Mesothelial cell of epicardium (in vitro differentiated cells): ENCODE measurements around the gene PYCARD. TPM values are rescaled to one million over a fixed set of nuclear protein-coding genes. Genes with fewer than 3 reads are reported as not detected.
A peak's percentile ranks its signal among the peaks of the same experiment; 100 is the strongest.

Experiments
- DNase-seq, 2 experiments: peaks; one replicate each; pipeline ENCODE4 v3.0.0; 2021; ENCODE audit warnings: low spot score in 2 of 2; ENCODE audit not compliant: unreplicated experiment in 2 of 2
- H3K27ac Mint-ChIP-seq: 2 replicates; pipeline ENCODE4 v1.8.0; 2021; ENCODE audit warnings: mixed read lengths
- H3K27me3 Mint-ChIP-seq: 2 replicates; pipeline ENCODE4 v1.8.0; 2021; ENCODE audit warnings: low read depth, mixed read lengths
- H3K36me3 Mint-ChIP-seq: 2 replicates; pipeline ENCODE4 v1.8.0; 2021; ENCODE audit warnings: mixed read lengths
- H3K4me1 Mint-ChIP-seq: 2 replicates; pipeline ENCODE4 v1.8.0; 2021; ENCODE audit warnings: mixed read lengths
- H3K4me3 Mint-ChIP-seq: 2 replicates; pipeline ENCODE4 v1.8.0; 2021; ENCODE audit warnings: mild to moderate bottlenecking, moderate library complexity, mixed read lengths
- H3K9me3 Mint-ChIP-seq: 2 replicates; pipeline ENCODE4 v1.8.0; 2021; ENCODE audit warnings: mixed read lengths
- total RNA-seq: library from RNA; stranded (reverse); gene quantifications from 3 replicates; pipeline ENCODE4 v1.2.1, GENCODE V29; 2021
- TF ChIP-seq, protein P1 (sequence below): fragments of 200-600 bp; sonication (generic); IDR thresholded peaks from one replicate; pipeline ENCODE4 v1.5.0; 2021; ENCODE audit warnings: antibody characterized with exemption; ENCODE audit not compliant: unreplicated experiment

PYCARD gene
- total RNA-seq, 1 donor from 2014 or later: 6.5 TPM

DNA sequence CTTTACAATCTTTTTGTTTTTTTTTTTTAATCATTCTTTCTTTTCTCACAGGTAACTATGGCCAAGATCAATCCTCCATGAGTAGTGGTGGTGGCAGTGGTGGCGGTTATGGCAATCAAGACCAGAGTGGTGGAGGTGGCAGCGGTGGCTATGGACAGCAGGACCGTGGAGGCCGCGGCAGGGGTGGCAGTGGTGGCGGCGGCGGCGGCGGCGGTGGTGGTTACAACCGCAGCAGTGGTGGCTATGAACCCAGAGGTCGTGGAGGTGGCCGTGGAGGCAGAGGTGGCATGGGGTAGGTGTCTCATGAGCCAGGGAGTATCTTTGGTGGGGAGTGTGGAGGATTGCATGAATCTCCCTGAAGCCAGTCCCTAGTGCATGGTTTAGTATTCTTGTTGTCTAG is 17.7 kb downstream of the PYCARD start:
- DNase-seq: no peak
- H3K27me3 Mint-ChIP-seq: no peaks in the 10 kb centered on the region
- TF ChIP-seq, protein P1, sequence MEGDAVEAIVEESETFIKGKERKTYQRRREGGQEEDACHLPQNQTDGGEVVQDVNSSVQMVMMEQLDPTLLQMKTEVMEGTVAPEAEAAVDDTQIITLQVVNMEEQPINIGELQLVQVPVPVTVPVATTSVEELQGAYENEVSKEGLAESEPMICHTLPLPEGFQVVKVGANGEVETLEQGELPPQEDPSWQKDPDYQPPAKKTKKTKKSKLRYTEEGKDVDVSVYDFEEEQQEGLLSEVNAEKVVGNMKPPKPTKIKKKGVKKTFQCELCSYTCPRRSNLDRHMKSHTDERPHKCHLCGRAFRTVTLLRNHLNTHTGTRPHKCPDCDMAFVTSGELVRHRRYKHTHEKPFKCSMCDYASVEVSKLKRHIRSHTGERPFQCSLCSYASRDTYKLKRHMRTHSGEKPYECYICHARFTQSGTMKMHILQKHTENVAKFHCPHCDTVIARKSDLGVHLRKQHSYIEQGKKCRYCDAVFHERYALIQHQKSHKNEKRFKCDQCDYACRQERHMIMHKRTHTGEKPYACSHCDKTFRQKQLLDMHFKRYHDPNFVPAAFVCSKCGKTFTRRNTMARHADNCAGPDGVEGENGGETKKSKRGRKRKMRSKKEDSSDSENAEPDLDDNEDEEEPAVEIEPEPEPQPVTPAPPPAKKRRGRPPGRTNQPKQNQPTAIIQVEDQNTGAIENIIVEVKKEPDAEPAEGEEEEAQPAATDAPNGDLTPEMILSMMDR: no peak
- no peak overlapping the region for H3K4me3 Mint-ChIP-seq
- peaks cover 47% of the 10 kb centered on the region for H3K36me3 Mint-ChIP-seq
- H3K27ac Mint-ChIP-seq: peak overlapping the region; percentile 54
- H3K4me1 Mint-ChIP-seq: peaks cover 31% of the 10 kb centered on the region
- H3K9me3 Mint-ChIP-seq: no peaks in the 10 kb centered on the region

DNA sequence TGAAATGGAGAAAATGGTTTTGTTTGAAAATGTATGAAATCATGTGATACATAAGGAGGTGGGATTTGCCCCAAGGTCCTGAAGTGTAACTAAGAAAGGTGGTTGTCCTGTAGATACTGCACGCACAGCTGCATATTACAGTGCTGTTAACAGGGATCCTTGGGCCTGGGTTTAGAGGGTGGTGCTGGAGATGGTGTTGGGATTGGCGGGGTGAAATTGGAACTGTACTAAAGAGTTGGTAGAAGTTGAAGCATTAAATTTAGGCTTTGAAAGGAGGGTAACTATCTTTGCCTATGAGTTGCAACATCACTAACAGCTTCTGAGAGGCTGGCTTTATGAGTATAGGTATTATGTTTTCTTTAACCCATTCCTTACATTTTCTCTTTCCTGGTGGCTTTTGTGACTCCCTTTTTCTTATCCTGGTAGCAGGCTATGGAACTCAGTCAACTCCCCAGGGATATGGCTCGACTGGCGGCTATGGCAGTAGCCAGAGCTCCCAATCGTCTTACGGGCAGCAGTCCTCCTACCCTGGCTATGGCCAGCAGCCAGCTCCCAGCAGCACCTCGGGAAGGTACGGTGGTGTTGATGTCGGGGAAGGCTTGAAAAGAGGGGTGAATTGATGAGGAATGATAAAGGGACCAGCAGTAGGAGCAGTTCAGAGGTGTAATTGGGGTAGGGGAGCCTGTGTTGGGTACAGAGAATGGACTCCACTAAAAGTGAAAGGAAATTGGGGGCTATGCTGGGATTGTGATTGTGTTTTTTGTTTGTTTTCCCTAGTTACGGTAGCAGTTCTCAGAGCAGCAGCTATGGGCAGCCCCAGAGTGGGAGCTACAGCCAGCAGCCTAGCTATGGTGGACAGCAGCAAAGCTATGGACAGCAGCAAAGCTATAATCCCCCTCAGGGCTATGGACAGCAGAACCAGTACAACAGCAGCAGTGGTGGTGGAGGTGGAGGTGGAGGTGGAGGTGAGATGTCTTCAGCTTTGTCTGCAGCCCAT is 18.8 kb downstream of the PYCARD start:
- H3K9me3 Mint-ChIP-seq: no peaks in the 10 kb centered on the region

DNA sequence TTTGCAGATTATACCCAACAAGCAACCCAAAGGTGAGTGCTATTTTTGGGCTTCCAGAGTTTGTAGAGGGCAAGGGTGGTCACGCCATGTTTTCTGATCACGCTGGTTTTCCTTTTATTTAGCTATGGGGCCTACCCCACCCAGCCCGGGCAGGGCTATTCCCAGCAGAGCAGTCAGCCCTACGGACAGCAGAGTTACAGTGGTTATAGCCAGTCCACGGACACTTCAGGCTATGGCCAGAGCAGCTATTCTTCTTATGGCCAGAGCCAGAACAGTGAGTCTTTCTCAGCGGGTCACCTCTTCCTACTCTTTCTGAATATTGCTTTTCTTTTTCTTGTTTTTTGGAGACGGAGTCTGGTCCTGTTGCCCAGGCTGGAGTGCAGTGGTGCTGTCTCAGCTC is 20.2 kb downstream of the PYCARD start:
- Mint-ChIP-seq H3K27me3 (no peaks in the 10 kb centered on the region), H3K4me3 (peak overlapping the region; percentile 94), H3K4me1 (peaks cover 35% of the 10 kb centered on the region), H3K27ac (peak overlapping the region; percentile 47), H3K36me3 (peaks cover 29% of the 10 kb centered on the region), H3K9me3 (no peaks in the 10 kb centered on the region)
- TF ChIP-seq, protein P1: no peak
- DNase-seq: no peak

More for the DNA sequence above, 18.8 kb downstream of the PYCARD start:
- Mint-ChIP-seq H3K4me3 (peak overlapping the region; percentile 94), H3K27ac (peak overlapping the region; percentile 42), H3K27me3 (no peaks in the 10 kb centered on the region), H3K4me1 (peaks cover 35% of the 10 kb centered on the region), H3K36me3 (peaks cover 37% of the 10 kb centered on the region)
- no peak for DNase-seq
- TF ChIP-seq, protein P1: no peak

DNA sequence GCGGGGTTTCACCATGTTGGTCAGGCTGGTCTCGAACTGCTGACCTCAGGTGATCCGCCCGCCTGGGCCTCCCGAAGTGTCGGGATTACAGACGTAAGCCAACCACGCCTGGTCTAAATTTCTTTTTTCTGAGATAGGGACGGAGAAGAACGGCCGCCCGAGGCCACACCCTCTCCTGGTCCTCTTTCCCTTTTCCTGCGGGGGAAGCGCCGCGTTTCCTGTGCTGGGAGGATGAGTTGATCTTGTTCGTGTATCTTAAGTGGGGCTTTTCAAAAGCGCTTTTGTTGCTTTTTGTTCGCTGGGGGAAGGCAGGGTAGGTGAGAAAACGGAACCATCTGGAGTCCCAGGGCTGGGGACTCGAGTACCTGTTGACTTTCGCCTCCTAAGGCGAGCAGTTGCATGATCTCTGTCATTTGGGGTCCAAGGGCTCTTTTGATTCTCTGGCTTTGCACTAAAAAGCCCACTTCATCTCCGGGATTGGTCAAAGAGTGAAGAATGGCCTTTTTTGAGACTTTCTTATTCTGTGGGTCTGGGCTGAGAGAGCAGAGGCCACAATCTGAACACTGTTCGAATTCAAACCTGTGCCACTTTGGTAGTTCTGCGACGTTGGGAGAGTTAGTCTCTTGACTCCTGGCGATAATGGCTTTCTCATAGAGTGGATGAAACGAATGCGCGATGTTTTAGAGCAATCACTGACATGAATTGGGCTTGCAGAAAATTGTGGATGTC is 21.3 kb downstream of the PYCARD start:
- no peaks in the 10 kb centered on the region for H3K27me3 Mint-ChIP-seq
- DNase-seq: peak in 1 of 2 experiments; percentile 41
- peaks cover 35% of the 10 kb centered on the region for H3K4me1 Mint-ChIP-seq
- H3K27ac Mint-ChIP-seq: peak overlapping the region; percentile 100
- H3K36me3 Mint-ChIP-seq: peaks cover 18% of the 10 kb centered on the region
- peak overlapping the region; percentile 94 for H3K4me3 Mint-ChIP-seq
- no peaks in the 10 kb centered on the region for H3K9me3 Mint-ChIP-seq
- TF ChIP-seq, protein P1: no peak

DNA sequence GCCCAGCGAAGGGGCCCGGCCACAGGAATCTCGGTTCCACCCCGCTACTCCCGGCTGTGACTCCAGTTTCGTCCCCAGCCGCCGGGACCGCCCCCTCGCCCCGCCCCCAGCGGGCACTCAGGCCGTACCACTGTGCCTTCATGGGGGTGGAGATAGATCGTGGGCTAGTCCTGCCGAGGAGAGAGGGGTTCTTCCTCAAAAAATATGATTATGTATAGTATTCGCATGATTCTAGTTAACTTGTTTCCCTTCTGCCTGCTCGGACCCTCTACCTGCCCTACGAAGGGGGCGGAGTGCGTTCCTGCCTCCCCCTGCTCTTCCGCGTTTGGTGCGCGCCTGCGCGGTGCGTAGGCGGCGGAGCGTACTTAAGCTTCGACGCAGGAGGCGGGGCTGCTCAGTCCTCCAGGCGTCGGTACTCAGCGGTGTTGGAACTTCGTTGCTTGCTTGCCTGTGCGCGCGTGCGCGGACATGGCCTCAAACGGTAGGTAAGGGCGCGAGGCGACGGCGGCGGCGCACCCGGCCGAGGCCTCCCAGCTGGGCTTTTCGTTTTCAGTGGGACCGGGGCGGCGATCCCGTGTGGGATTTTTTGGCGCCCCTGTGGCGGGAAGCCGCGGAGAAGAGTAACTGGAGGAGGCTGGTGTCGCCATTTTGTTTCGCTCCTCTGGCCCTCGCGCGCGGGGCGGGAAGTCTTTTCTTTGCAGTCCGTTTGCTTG is 22.7 kb downstream of the PYCARD start, which contains the start of gene FUS:
TSS of gene FUS (plus strand) at position 393 of the 713 bp plus-strand sequence. CDS start at position 469, 76 bp downstream.
- Mint-ChIP-seq H3K27ac (peak within 1 kb of the TSS; percentile 100), H3K36me3 (peaks cover 6% of the 10 kb centered on the region), H3K9me3 (no peaks in the 10 kb centered on the region), H3K4me3 (peak within 1 kb of the TSS; percentile 94), H3K27me3 (no peaks in the 10 kb centered on the region), H3K4me1 (peaks cover 35% of the 10 kb centered on the region)
- TF ChIP-seq, protein P1: no peak
- peak; percentile 88 to 96 for DNase-seq
